ENCODE results near the gene ADGRL4. TPM values are rescaled to one million over a fixed set of nuclear protein-coding genes. Genes with fewer than 3 reads are reported as not detected.

Gene ADGRL4
- total RNA-seq, 1 donor from 2014 or later, result 19.6 TPM

- Mint-ChIP-seq H3K27me3 (ENCODE audit: low read depth, unreplicated experiment) (no peaks in the 10 kb centered on the region), H3K27ac (ENCODE audit: unreplicated experiment) (no peak overlapping the region), H3K4me1 (ENCODE audit: low read depth, unreplicated experiment) (peaks cover 1% of the 10 kb centered on the region), H3K9me3 (ENCODE audit: unreplicated experiment) (peaks cover 5% of the 10 kb centered on the region), H3K36me3 (ENCODE audit: low read depth, unreplicated experiment) (no peaks in the 10 kb centered on the region), H3K4me3 (ENCODE audit: unreplicated experiment) (no peak overlapping the region)
- Histone ChIP-seq H3K4me3 (ENCODE audit: insufficient read depth, low read depth, low read length) (no peak overlapping the region), H3K4me2 (ENCODE audit: low read length) (no peak overlapping the region), H3K9ac (ENCODE audit: low read length) (no peak overlapping the region), H3K9me3 (ENCODE audit: insufficient read depth, low read depth, low read length) (no peaks in the 10 kb centered on the region), H2AFZ (ENCODE audit: low read depth, low read length) (no peak overlapping the region), H3K4me1 (ENCODE audit: insufficient read depth, low read length) (no peaks in the 10 kb centered on the region), H4K20me1 (ENCODE audit: insufficient read depth, low read length) (no peaks in the 10 kb centered on the region), H3K27me3 (ENCODE audit: insufficient read depth, low read length) (no peaks in the 10 kb centered on the region), H3K27ac (ENCODE audit: low read depth, low read length) (no peak overlapping the region), H3K36me3 (ENCODE audit: insufficient read depth, low read length) (no peaks in the 10 kb centered on the region), H3K79me2 (ENCODE audit: insufficient read depth, low read length) (no peaks in the 10 kb centered on the region)
- TF ChIP-seq CTCF (IDR thresholded peaks at IDR 0.05; ENCODE audit: insufficient read depth, low read depth, low read length) (no peak), EZH2 (IDR thresholded peaks at IDR 0.05; ENCODE audit: insufficient read depth, low read length) (no peak)
- DNase-seq (ENCODE audit: low read depth), result no peak
- no peak for FAIRE-seq
These were observed 150.4 kb downstream of the ADGRL4 start for GRCh38 chr1:78856096-78856495.

- TF ChIP-seq EZH2 (IDR thresholded peaks at IDR 0.05; ENCODE audit: insufficient read depth, low read length) (no peak), CTCF (IDR thresholded peaks at IDR 0.05; ENCODE audit: insufficient read depth, low read depth, low read length) (no peak)
- FAIRE-seq (no peak), DNase-seq (ENCODE audit: low read depth) (no peak)
- Histone ChIP-seq H3K4me2 (ENCODE audit: low read length) (no peak overlapping the region), H3K4me1 (ENCODE audit: insufficient read depth, low read length) (no peaks in the 10 kb centered on the region), H4K20me1 (ENCODE audit: insufficient read depth, low read length) (no peaks in the 10 kb centered on the region), H3K27ac (ENCODE audit: low read depth, low read length) (no peak overlapping the region), H3K4me3 (ENCODE audit: insufficient read depth, low read depth, low read length) (no peak overlapping the region), H3K36me3 (ENCODE audit: insufficient read depth, low read length) (no peaks in the 10 kb centered on the region), H3K27me3 (ENCODE audit: insufficient read depth, low read length) (no peaks in the 10 kb centered on the region), H2AFZ (ENCODE audit: low read depth, low read length) (no peak overlapping the region), H3K9ac (ENCODE audit: low read length) (no peak overlapping the region), H3K79me2 (ENCODE audit: insufficient read depth, low read length) (no peaks in the 10 kb centered on the region), H3K9me3 (ENCODE audit: insufficient read depth, low read depth, low read length) (no peaks in the 10 kb centered on the region)
- Mint-ChIP-seq H3K9me3 (ENCODE audit: unreplicated experiment) (peaks cover 5% of the 10 kb centered on the region), H3K27ac (ENCODE audit: unreplicated experiment) (no peak overlapping the region), H3K4me3 (ENCODE audit: unreplicated experiment) (no peak overlapping the region), H3K4me1 (ENCODE audit: low read depth, unreplicated experiment) (peaks cover 1% of the 10 kb centered on the region), H3K27me3 (ENCODE audit: low read depth, unreplicated experiment) (no peaks in the 10 kb centered on the region), H3K36me3 (ENCODE audit: low read depth, unreplicated experiment) (no peaks in the 10 kb centered on the region)
These were observed 151.3 kb downstream of the ADGRL4 start for GRCh38 chr1:78855258-78855657.

GRCh38 chr1:78854556-78854955 is 152.0 kb downstream of the ADGRL4 start:
- Histone ChIP-seq H3K4me1 (ENCODE audit: insufficient read depth, low read length) (no peaks in the 10 kb centered on the region), H3K27me3 (ENCODE audit: insufficient read depth, low read length) (no peaks in the 10 kb centered on the region), H3K4me2 (ENCODE audit: low read length) (no peak overlapping the region), H2AFZ (ENCODE audit: low read depth, low read length) (no peak overlapping the region), H3K4me3 (ENCODE audit: insufficient read depth, low read depth, low read length) (no peak overlapping the region), H3K27ac (ENCODE audit: low read depth, low read length) (no peak overlapping the region), H4K20me1 (ENCODE audit: insufficient read depth, low read length) (no peaks in the 10 kb centered on the region), H3K9ac (ENCODE audit: low read length) (no peak overlapping the region), H3K36me3 (ENCODE audit: insufficient read depth, low read length) (no peaks in the 10 kb centered on the region), H3K9me3 (ENCODE audit: insufficient read depth, low read depth, low read length) (no peaks in the 10 kb centered on the region), H3K79me2 (ENCODE audit: insufficient read depth, low read length) (no peaks in the 10 kb centered on the region)
- H3K36me3 Mint-ChIP-seq (ENCODE audit: low read depth, unreplicated experiment), result no peaks in the 10 kb centered on the region
- H3K9me3 Mint-ChIP-seq (ENCODE audit: unreplicated experiment), result peaks cover 5% of the 10 kb centered on the region
- no peak for DNase-seq (ENCODE audit: low read depth)
- H3K4me1 Mint-ChIP-seq (ENCODE audit: low read depth, unreplicated experiment), result peaks cover 1% of the 10 kb centered on the region
- H3K4me3 Mint-ChIP-seq (ENCODE audit: unreplicated experiment), result no peak overlapping the region
- no peak overlapping the region for H3K27ac Mint-ChIP-seq (ENCODE audit: unreplicated experiment)
- TF ChIP-seq EZH2 (IDR thresholded peaks at IDR 0.05; ENCODE audit: insufficient read depth, low read length) (no peak), CTCF (IDR thresholded peaks at IDR 0.05; ENCODE audit: insufficient read depth, low read depth, low read length) (no peak)
- no peaks in the 10 kb centered on the region for H3K27me3 Mint-ChIP-seq (ENCODE audit: low read depth, unreplicated experiment)
- no peak for FAIRE-seq
